HK-2 (cell line): ENCODE results near the gene RFC3.
"Not testable (repeated sequence)": the region's sequence is repeated elsewhere in the genome, so short reads cannot be mapped to it uniquely, and the experiment has no call there.

ENCODE experiments used
- DNase-seq: peaks from one replicate; pipeline ENCODE4 v3.0.0-alpha.2; 2018; ENCODE audit not compliant: unreplicated experiment

The RFC3 gene

GRCh38 chr13:33806470-33807248, 11.3 kb upstream of the RFC3 start:
- no peak for DNase-seq

DNA sequence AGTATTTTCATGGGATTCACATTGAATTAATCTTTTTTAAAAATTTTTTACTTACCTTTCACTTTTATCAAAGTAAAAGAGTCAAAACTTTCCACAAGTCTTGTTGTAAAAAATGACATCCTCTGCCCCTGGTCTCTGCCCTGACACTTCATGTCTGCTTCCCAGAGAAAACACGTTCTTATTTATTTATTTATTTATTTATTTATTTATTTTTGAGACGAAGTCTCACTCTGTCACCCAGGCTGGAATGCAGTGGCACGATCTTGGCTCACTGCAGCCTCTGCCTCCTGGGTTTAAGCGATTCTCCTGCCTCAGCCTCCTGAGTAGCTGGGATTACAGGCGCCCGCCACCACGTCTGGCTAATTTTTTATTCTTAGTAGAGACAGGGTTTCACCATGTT, 5.1 kb upstream of the RFC3 start:
- not testable (repeated sequence) for DNase-seq

DNA sequence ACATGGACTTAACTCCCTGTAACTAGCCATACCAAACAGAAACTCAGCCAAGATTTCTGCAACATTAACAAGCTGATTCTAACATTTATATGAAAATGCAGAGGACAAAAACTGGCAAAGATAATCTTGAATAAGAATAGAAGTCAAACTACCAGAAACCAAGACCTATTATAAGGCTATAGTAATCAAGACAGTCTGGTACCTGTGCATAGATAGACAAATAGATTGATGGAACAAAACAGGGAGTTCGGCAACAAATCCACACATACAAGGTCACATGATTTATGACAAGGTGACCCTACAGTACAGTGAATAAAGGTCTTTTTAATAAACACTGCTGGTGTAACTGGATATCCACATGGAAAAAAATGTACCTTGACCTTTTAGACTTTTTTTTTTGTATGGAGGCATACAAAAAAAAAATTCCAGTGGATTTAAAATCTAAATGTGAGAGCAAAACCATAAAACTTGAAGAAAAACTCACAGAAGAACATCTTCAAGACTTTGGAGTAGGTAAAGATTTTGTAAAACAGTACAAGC, 2.9 kb upstream of the RFC3 start:
- DNase-seq: no peak

- DNase-seq: no peak
Measured at GRCh38 chr13:33816912-33817311, 1.0 kb upstream of the RFC3 start.

GRCh38 chr13:33817513-33817900, 442 bp upstream of the RFC3 start:
- DNase-seq: no peak

GRCh38 chr13:33825083-33825482, 7.1 kb downstream of the RFC3 start:
- DNase-seq: no peak

GRCh38 chr13:33827139-33827538, 9.2 kb downstream of the RFC3 start:
- DNase-seq: no peak

- no peak for DNase-seq
Measured at GRCh38 chr13:33828431-33829129, 10.6 kb downstream of the RFC3 start.

GRCh38 chr13:33832872-33833271, 14.9 kb downstream of the RFC3 start:
- DNase-seq: no peak

DNA sequence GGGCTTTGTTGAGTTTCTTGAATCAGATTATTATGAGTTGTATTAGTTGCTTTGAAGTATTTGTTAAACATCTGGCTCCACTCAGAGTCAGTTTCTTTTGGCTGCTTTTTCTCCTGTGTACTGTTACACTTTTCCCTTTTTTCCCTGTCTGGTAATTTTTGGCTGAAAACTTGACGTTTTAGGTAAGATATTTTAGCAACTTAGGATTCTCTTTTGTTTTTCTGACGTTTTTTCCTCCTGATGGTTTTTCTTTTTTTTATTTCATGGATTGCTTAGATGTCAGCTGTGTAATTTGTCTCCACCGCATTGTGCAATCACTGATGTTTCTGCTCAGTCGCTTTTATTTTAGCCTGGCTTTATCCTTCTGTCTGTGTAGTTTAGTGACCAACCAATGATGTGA, 20.7 kb downstream of the RFC3 start:
- DNase-seq: no peak

DNA sequence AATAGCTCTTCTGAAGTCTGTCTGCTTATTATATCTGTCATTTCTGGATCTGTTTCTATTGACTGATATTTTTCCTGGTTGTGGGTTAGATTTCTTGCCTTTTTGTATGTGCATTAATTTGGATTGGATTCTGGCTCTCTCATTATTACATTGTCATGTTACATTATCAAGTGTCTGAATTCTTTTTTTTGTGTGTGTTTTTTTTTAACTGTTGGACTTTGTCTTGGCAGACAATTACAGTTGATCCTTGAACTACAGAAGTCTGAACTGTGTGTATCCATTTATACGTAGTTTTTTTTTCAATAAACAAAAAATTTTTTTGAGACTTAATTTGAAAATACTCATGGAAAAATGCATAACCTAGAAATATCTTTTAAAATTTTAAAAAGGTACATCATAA, 22.5 kb downstream of the RFC3 start:
- no peak for DNase-seq

DNA sequence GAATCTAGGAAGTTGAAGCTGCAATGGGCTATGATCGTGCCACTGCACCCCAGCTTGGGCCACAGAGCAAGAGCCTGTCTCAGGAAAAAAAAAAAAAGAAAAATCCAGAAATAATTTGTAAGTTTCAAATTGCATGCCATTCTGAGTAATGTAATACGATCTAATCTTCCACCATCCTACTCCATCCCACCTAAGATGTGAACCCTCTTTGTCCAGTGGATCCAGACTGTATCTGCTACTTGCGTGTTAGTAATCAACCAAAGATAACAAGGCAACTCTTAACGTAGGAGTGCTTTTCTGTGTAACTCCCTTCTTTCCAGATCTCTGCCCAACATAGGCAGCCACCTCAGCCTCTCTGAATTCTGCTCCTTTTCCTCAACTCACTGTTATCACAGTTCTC, 24.3 kb downstream of the RFC3 start:
- DNase-seq: no peak

DNA sequence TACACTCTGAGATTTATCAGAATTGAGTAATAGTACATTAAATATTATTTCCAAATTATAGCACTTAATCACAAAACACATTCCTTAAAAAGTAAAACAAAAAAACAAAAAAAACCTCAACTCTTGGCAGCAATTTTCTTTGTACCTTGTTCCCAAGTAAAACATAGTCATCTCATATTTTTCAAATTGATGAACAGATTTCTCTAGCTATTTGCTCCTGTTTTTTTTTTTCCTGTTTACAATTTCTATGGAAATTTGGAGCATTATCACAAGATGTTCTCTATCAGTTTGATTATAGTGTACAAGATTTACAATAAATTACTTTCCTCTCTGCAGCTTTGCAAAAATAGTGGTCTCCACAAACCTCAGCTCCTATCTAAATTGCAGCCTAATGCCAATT, 25.0 kb downstream of the RFC3 start:
- DNase-seq: no peak

GRCh38 chr13:33845572-33846302, 27.8 kb downstream of the RFC3 start:
- no peak for DNase-seq

DNA sequence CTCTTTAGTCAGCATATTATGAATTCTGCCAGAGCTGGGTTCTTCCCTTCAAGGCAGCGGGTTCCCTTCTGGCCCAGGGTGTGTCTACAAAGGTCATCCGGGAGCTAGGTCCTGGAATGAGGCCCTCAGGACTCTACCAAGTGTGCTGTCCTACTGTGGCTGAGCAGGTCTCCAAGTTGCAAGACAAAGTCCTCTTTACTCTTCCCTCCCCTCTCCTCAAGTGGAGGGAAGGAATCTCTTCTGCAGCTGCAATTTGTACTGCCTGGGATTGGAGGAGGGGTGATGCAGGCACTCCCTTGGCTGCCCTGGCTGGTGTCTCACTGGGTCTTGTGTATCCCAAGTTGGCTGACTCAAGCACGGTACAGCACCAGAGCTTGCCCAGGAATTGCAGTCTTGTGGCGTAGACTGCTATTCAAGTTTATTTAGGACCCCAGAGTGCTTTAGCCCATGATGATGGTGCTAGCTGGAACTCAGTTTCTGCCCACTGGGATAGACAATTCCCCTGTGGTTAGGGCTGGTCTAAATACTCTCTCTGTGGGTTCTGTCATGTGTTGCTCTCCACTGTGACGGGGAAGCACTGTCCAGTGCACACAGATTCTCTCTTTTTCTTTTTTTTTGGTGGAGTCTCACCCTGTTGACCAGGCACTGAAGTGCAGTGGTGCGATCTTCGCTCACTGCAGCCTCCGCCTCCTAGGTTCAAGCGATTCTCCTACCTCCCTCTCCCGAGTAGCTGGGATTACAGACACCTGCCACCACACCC, 28.5 kb downstream of the RFC3 start:
- no peak for DNase-seq

- no peak for DNase-seq
Measured at GRCh38 chr13:33849211-33849610, 31.3 kb downstream of the RFC3 start.

DNA sequence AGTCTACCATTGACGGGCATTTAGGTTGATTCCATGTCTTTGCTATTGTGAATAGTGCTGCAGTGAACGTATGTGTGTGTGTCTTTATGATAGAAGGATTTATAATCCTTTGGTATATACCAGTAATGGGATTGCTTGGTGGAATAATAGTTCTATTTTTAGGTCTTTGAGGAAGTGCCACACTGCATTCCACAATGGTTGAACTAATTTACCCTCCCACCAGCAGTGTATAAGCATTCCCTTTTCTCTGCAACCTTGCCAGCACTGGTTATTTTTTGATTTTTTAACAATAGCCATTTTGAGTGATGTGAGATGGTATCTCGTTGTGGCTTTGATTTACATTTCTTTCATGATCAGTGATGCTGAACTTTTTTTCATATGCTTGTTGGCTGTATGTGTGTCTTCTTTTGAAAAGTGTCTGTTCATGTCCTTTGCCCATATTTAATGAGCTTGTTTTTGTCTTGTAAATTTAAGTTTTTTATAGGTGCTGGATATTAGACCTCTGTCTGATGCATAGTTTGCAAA, 37.5 kb downstream of the RFC3 start:
- no peak for DNase-seq

DNA sequence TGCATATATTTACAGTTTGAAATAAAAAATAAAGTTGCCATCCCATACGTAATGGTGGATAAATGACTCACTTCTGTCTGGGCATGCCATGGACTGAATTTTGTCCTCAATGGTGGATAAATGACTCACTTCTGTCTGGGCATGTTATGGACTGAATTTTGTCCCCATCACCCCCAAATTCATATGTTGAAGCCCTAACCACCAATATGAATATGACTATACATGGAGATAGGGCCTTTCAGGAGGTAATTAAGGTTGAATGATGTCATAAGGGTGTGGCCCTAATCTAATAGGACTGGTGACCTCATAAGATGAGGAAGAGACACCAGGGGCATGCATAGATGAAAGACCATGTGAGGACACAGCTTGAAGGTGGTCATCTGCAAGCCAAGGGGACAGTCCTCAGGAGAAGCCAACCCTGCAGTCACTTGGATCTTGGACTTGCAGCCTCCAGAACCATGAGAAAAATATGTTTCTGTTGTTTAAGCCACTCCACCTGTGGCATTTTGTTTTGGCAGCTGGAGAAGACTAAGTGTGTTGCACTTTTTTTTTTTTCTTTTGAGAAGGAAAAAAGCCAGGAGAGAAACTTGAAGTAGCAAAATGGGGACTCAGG, 41.8 kb downstream of the RFC3 start:
- no peak for DNase-seq

DNA sequence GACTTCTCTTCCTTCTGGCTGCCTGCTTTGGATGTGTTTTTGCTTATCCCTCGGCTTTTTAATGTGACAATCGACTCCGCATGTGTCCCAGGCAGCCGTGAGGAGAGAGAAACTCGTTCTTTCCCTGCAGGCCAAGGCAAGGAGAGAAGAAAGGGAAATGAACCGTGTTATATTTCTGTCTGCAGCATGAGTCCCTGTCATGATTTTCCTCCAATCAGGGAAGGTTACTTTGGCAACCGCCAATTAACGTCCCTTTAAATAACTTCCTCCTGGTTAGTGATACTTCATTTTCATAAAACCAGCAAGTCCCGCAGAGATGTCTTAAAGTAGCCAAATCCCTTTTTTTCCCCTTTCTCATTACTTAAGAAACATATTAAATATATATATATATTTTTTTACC, 42.6 kb downstream of the RFC3 start:
- DNase-seq: no peak

DNA sequence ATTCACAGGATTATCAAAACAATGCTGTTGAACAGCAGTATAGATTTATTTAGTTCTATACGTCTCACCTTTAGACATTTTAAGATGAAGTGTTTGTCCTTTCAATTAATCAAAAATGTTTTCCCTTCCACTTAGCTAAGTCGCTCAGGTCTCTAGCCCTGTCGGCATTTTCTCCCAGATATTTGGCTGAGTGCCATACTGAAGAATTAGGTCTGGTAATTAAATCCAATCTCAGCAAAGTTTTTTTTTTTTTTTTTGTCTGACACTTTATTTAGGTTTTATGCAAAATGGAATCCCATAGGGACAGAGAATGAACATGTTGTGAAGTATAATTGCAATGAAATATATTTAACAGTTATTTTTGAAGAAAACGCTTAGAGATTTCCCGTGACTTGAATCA, 44.1 kb downstream of the RFC3 start:
- DNase-seq: no peak

GRCh38 chr13:33863188-33863789, 45.3 kb downstream of the RFC3 start:
- DNase-seq: no peak
